Measurements from ENCODE around the gene FAM3A.
"Not testable (repeated sequence)": the region's sequence is repeated elsewhere in the genome, so short reads cannot be mapped to it uniquely, and the experiment has no call there.

Gene FAM3A

GRCh38 chrX:154505734-154506133 lies 10.3 kb downstream of the FAM3A start:
- peak; percentile 34 for DNase-seq (ENCODE audit: low read depth, low spot score)

GRCh38 chrX:154502989-154503388 lies 13.0 kb downstream of the FAM3A start:
- no peak for DNase-seq (ENCODE audit: low read depth, low spot score)

GRCh38 chrX:154502098-154502497 lies 13.9 kb downstream of the FAM3A start:
- no peak for DNase-seq (ENCODE audit: low read depth, low spot score)

- not testable (repeated sequence) for DNase-seq (ENCODE audit: low read depth, low spot score)
Observed at GRCh38 chrX:154501423-154501822, 14.6 kb downstream of the FAM3A start.

- DNase-seq (ENCODE audit: low read depth, low spot score) = not testable (repeated sequence)
Observed at GRCh38 chrX:154496591-154497137, 19.4 kb downstream of the FAM3A start.

- no peak for DNase-seq (ENCODE audit: low read depth, low spot score)
Observed at GRCh38 chrX:154495472-154495922, 20.5 kb downstream of the FAM3A start.

- no peak for DNase-seq (ENCODE audit: low read depth, low spot score)
Observed at GRCh38 chrX:154494715-154495114, 21.3 kb downstream of the FAM3A start.

GRCh38 chrX:154490414-154491083 lies 25.5 kb downstream of the FAM3A start, which contains the start of gene SLC10A3:
Gene SLC10A3 (minus strand): TSS chrX:154490629. CDS start chrX:154488940, 1,689 bp downstream.
- peak; percentile 96 for DNase-seq (ENCODE audit: low read depth, low spot score)

GRCh38 chrX:154490021-154490413 lies 26.0 kb downstream of the FAM3A start:
- peak; percentile 68 for DNase-seq (ENCODE audit: low read depth, low spot score)

DNA sequence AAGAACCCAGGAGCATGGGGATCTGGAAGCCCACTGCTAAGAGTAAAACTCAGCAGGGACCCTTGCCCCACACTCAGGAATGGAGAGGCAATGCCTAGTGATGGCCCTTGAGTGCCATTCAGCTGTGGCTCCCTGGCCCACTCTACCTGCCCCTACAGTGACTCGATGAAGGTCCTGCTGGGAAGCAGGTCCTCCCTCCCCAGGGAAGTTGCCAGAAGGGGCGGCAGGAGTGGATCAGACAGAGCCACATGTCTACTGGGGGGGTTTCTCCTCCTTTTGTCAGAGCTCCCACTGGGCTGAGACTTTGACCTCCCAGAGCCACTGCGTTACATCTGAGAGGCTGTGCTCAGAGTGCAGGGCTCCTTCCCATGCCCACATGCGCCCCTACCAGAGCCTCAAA lies 26.9 kb downstream of the FAM3A start:
- DNase-seq (ENCODE audit: low read depth, low spot score) = no peak

DNA sequence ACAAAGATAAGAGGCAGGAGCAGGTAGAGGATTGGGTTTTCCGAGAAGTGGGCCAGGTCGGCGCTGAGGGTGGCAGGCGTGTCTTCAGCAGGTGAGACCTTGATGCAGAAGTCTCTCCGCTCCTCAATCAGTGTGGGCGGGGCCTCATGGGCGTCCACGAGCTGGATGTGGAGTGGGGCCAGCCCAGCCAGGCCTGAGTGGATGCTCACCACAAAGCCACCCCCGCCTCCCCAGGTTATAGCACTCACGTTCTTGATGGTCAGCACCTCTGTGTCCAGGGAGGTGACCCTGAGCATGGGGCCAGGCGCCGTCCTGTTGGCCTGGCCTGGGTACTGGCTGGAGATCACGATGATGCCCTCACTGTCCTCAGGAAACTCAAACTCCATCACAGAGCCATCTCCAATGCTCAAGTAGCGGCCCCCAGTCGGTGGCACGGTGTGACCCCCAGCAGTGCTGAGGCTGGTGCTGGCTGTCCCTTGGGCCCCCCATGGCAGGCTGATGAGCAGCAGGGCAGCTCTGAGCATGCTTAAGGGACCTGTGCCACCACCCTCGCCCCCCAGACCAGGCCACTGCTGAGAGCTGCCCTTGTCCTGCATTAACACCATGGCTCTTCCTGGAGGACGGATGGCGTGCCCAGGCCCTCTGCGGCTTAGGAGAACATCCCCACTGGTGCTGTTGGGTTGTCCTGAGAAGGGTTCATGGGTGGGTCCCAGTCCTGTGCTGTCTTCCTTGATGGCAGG lies 27.5 kb downstream of the FAM3A start:
- DNase-seq (ENCODE audit: low read depth, low spot score) = no peak

DNA sequence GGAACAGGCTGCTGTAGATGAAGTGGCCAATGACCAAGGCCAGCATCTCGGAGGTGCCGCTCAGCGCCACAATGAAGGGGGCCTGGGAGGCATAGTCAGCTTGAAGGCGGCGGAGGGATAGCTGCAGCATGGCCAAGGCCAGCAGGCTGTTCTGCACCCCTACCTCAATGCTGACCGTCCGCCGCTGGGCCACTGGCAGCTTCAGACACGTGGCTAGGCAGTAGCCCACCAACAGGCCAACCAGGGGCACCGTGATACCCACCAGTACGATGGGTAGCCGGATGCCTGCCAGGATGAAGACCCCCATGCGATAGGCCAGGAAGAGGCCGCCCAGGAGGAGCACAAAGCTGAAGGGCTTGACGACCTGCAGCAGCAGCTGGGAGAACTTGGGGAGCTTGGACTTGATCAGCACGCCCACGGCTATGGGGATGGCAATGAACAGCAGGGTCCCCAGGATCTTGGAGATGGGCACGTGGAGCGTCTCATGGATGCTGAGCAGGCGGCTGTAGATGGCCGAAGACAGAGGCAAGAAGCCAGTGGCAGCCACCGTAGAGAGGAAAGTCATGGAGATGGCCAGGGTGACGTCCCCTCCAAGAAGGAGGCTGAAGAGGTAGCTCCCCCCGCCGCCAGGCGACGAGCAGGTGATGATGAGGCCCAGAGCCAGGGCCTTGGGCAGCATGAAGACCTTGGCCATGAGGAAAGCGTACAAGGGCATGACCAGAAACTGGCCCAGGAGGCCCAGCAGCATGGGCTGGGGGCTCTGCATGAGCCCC lies 28.3 kb downstream of the FAM3A start:
- DNase-seq (ENCODE audit: low read depth, low spot score) = no peak

- peak; percentile 77 for DNase-seq (ENCODE audit: low read depth, low spot score)
Observed at GRCh38 chrX:154486396-154487207, 29.4 kb downstream of the FAM3A start, which contains the start of gene UBL4A. Gene UBL4A (minus strand): TSS chrX:154486615. CDS start chrX:154486584, 31 bp downstream.

GRCh38 chrX:154486052-154486395 lies 30.0 kb downstream of the FAM3A start:
- peak; percentile 46 for DNase-seq (ENCODE audit: low read depth, low spot score)

DNA sequence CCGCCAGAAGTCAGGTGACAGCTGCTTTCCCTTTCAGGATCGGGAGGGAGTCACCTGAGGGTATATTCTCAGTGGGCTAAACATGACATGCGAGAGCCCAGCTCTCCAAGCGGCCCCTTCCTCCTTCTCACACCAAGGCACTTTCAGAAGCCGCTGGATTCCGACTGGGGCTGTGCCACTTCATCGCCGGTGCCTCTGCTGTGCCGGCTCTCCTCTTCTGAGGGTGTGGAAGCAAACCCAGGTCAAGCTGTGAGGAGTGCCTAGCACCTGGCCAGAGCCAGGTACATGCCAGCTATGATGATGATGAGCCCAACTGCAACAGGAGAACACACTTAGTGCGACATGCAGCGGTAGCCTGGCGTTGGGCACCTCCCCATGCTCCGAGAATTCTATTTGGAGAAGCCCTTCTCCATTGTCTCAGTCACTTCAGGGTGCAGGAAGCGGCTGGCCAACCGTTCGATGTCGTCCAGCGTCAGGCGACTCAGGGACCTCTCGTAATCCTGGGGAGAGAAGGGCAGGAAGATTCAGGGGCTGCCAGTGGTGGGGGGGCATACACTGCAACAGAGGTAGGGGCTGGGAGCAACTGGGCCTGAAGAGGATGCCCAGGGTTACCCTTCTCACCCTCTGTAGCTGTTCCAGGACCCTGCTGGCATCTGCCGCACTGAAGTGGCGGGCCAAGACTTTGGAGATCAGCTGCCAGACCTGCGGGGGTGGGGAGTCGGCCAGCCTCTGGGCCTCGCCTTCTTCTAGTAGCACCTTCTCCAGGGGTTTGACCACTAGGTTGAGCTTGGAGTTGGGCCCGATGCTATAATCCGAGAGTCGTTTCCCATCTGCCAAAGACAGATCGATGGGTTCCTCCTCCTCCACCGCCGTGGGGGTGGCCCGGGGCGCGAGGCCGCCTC lies 30.6 kb downstream of the FAM3A start:
- DNase-seq (ENCODE audit: low read depth, low spot score) = no peak

- DNase-seq (ENCODE audit: low read depth, low spot score) = no peak
Observed at GRCh38 chrX:154484255-154485149, 31.5 kb downstream of the FAM3A start.

- DNase-seq (ENCODE audit: low read depth, low spot score) = no peak
Observed at GRCh38 chrX:154483325-154483724, 32.7 kb downstream of the FAM3A start.

DNA sequence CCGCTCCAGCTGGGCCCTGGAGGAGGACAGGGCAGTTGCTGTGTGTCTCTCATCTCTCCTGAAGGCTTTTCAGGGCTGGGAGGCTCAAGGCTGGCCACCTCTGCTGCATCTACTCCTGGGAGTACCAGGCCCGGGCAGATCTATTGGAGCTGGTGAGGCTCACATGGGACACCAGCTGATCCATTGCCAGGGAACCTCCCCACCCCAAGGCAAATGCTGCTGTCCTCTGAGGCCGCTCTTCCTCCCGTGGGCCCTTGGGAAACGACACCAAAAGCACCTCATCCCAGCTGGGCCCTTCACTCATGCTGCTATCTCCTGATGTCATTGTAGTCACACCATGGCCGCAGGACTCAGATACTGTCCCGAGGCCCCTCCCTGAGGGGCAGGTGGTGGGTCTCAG lies 33.2 kb downstream of the FAM3A start:
- DNase-seq (ENCODE audit: low read depth, low spot score) = no peak

All from astrocyte of the hippocampus (primary cell).